ENCODE measurements around the gene BCAS4.

BCAS4 gene

GRCh38 chr20:50794846-50795634 lies at the start of gene BCAS4:
TSS of gene BCAS4 (plus strand) at chr20:50795061. CDS start at chr20:50795084, 23 bp downstream.
- peaks cover 8% of the 10 kb centered on the region for H3K79me2 ChIP-seq (ENCODE audit: insufficient read depth, low read length)
- H3K4me3 ChIP-seq (ENCODE audit: low read depth, low read length, poor library complexity, severe bottlenecking): peak within 1 kb of the TSS; percentile 88
- no peaks in the 10 kb centered on the region for H3F3A ChIP-seq (ENCODE audit: insufficient read depth, low read length)
- H4K20me1 ChIP-seq (ENCODE audit: insufficient read depth, low read length): no peaks in the 10 kb centered on the region
- no peaks in the 10 kb centered on the region for H3K9me3 ChIP-seq (ENCODE audit: low read length)
- peak within 1 kb of the TSS; percentile 92 for H3K27ac ChIP-seq (ENCODE audit: low read depth, low read length, poor library complexity, severe bottlenecking)
- peak within 1 kb of the TSS; percentile 64; the same call in 1 of the 2 replicates for H2AFZ ChIP-seq (ENCODE audit: low read length)
- peak within 1 kb of the TSS; percentile 90 for H3K9ac ChIP-seq (ENCODE audit: low read length)
- no peaks in the 10 kb centered on the region for H3K27me3 ChIP-seq (ENCODE audit: insufficient read depth, low read length)
- peaks cover 62% of the 10 kb centered on the region for H3K4me1 ChIP-seq (ENCODE audit: insufficient read depth, low read length, severe bottlenecking)
- H3K4me2 ChIP-seq (ENCODE audit: low read length): peak within 1 kb of the TSS; percentile 88
- peaks cover 5% of the 10 kb centered on the region; the same call in 1 of the 2 replicates for H3K36me3 ChIP-seq (ENCODE audit: insufficient read depth, low read length)
- TF ChIP-seq CTCF (IDR thresholded peaks at IDR 0.05; ENCODE audit: low read length) (peak; percentile 51), EZH2 (IDR thresholded peaks at IDR 0.05; ENCODE audit: borderline replicate concordance, low read length) (no peak)
- no peaks in the 10 kb centered on the region for H3K9me2 ChIP-seq (ENCODE audit: low read depth, low read length)

- H3K9me3 ChIP-seq (ENCODE audit: low read length): no peaks in the 10 kb centered on the region
- peaks cover 15% of the 10 kb centered on the region; the same call in 1 of the 2 replicates for H3K36me3 ChIP-seq (ENCODE audit: insufficient read depth, low read length)
- no peak overlapping the region for H3K4me2 ChIP-seq (ENCODE audit: low read length)
- H2AFZ ChIP-seq (ENCODE audit: low read length): no peak overlapping the region
- no peak overlapping the region for H3K27ac ChIP-seq (ENCODE audit: low read depth, low read length, poor library complexity, severe bottlenecking)
- no peak overlapping the region for H3K9ac ChIP-seq (ENCODE audit: low read length)
- TF ChIP-seq EZH2 (IDR thresholded peaks at IDR 0.05; ENCODE audit: borderline replicate concordance, low read length) (no peak), CTCF (IDR thresholded peaks at IDR 0.05; ENCODE audit: low read length) (no peak)
- no peaks in the 10 kb centered on the region for H3K79me2 ChIP-seq (ENCODE audit: insufficient read depth, low read length)
- no peaks in the 10 kb centered on the region for H3K9me2 ChIP-seq (ENCODE audit: low read depth, low read length)
- H4K20me1 ChIP-seq (ENCODE audit: insufficient read depth, low read length): no peaks in the 10 kb centered on the region
- H3K27me3 ChIP-seq (ENCODE audit: insufficient read depth, low read length): no peaks in the 10 kb centered on the region
- peaks cover 9% of the 10 kb centered on the region for H3K4me1 ChIP-seq (ENCODE audit: insufficient read depth, low read length, severe bottlenecking)
- H3K4me3 ChIP-seq (ENCODE audit: low read depth, low read length, poor library complexity, severe bottlenecking): no peak overlapping the region
- H3F3A ChIP-seq (ENCODE audit: insufficient read depth, low read length): no peaks in the 10 kb centered on the region
Measured at GRCh38 chr20:50745634-50746137, 49.2 kb upstream of the BCAS4 start.

GRCh38 chr20:50746138-50746940 lies 48.5 kb upstream of the BCAS4 start:
- H3K4me3 ChIP-seq (ENCODE audit: low read depth, low read length, poor library complexity, severe bottlenecking): no peak overlapping the region
- no peaks in the 10 kb centered on the region for H3K9me2 ChIP-seq (ENCODE audit: low read depth, low read length)
- no peaks in the 10 kb centered on the region for H3K9me3 ChIP-seq (ENCODE audit: low read length)
- TF ChIP-seq CTCF (IDR thresholded peaks at IDR 0.05; ENCODE audit: low read length): no peak
- TF ChIP-seq EZH2 (IDR thresholded peaks at IDR 0.05; ENCODE audit: borderline replicate concordance, low read length): no peak
- H4K20me1 ChIP-seq (ENCODE audit: insufficient read depth, low read length): no peaks in the 10 kb centered on the region
- no peak overlapping the region for H2AFZ ChIP-seq (ENCODE audit: low read length)
- H3K9ac ChIP-seq (ENCODE audit: low read length): no peak overlapping the region
- peaks cover 9% of the 10 kb centered on the region for H3K4me1 ChIP-seq (ENCODE audit: insufficient read depth, low read length, severe bottlenecking)
- H3K36me3 ChIP-seq (ENCODE audit: insufficient read depth, low read length): peaks cover 15% of the 10 kb centered on the region; the same call in 1 of the 2 replicates
- H3K4me2 ChIP-seq (ENCODE audit: low read length): no peak overlapping the region
- H3K27ac ChIP-seq (ENCODE audit: low read depth, low read length, poor library complexity, severe bottlenecking): no peak overlapping the region
- H3K27me3 ChIP-seq (ENCODE audit: insufficient read depth, low read length): no peaks in the 10 kb centered on the region
- no peaks in the 10 kb centered on the region for H3K79me2 ChIP-seq (ENCODE audit: insufficient read depth, low read length)
- no peaks in the 10 kb centered on the region for H3F3A ChIP-seq (ENCODE audit: insufficient read depth, low read length)
